Rectal smooth muscle tissue (tissue), 1 donor: ENCODE data around the gene SESN3.
"Not testable (repeated sequence)": the region's sequence is repeated elsewhere in the genome, so short reads cannot be mapped to it uniquely, and the experiment has no call there.

Experiments used
- H3K27ac ChIP-seq: one replicate; pipeline ENCODE4 v1.7.0; 2013; ENCODE audit warnings: low read depth, low read length, inconsistent platforms
- H3K27me3 ChIP-seq: one replicate; pipeline ENCODE4 v1.7.0; 2013; ENCODE audit warnings: low read length; ENCODE audit not compliant: control insufficient read depth, insufficient read depth
- H3K36me3 ChIP-seq: one replicate; pipeline ENCODE4 v1.7.0; 2013; ENCODE audit warnings: low read length; ENCODE audit not compliant: control insufficient read depth, insufficient read depth
- H3K4me1 ChIP-seq: one replicate; pipeline ENCODE4 v1.7.0; 2013; ENCODE audit warnings: low read length; ENCODE audit not compliant: control insufficient read depth, insufficient read depth
- H3K4me3 ChIP-seq: one replicate; pipeline ENCODE4 v1.7.0; 2013; ENCODE audit warnings: low read length
- H3K9ac ChIP-seq: one replicate; pipeline ENCODE4 v1.7.0; 2013; ENCODE audit warnings: low read length

SESN3 gene

DNA sequence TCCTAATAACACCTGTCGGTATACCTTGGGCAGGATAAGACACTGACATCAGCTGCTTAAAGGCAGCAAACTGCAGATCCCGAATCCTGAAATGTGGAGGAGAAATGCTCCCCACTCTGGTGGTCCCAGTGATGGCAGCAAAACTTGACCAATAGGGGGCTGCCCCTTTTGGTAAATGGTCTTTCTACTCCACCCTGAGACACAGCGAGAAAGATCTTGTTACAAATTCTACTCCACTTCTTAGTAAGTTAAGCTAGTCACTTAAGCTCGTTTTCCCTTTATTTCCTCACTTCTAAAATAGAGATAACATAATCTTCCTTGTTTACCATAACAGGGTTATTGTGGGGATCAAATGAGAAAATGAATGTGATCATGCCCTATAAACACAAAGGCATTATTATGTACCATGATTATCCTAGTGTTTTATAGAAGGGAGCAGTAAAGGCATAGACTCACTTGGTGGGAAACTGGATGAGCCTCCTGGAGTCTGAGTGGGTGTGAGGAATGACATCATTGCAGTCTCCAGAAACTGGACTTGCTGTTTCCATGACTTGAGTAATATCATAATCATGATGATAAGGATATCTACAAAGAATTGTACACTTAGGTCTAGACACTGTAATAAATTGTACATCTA lies 90.5 kb downstream of the SESN3 start:
- H3K9ac ChIP-seq, result no peak overlapping the region
- H3K36me3 ChIP-seq, result no peaks in the 10 kb centered on the region
- no peaks in the 10 kb centered on the region for H3K4me1 ChIP-seq
- no peak overlapping the region for H3K4me3 ChIP-seq
- no peaks in the 10 kb centered on the region for H3K27me3 ChIP-seq
- H3K27ac ChIP-seq, result no peak overlapping the region

GRCh38 chr11:95138448-95138847 lies 92.6 kb downstream of the SESN3 start:
- H3K4me3 ChIP-seq, result no peak overlapping the region
- no peaks in the 10 kb centered on the region for H3K36me3 ChIP-seq
- peaks cover 9% of the 10 kb centered on the region for H3K4me1 ChIP-seq
- H3K27me3 ChIP-seq, result no peaks in the 10 kb centered on the region
- H3K27ac ChIP-seq, result no peak overlapping the region
- no peak overlapping the region for H3K9ac ChIP-seq

DNA sequence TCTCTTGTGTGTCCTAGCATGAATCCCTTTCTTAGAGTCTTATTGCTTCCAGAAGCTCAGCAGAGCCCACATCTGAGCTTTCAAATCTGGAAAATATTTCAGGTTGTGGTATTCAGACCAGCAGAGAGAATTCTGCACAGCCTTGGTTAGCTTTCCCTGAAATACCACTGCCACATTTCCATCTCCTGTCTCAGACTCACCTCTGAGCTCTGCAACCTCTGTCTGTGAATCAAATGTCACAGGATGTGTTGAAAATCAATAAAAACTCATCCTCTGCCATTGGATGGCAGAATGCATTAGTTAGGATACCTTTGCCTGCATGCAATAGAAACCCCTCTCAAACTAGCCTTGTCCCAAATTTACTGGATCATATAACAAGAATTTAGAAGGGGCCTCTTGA lies 93.7 kb downstream of the SESN3 start:
- Histone ChIP-seq H3K27me3 (no peaks in the 10 kb centered on the region), H3K27ac (no peak overlapping the region), H3K4me3 (no peak overlapping the region), H3K4me1 (peaks cover 9% of the 10 kb centered on the region), H3K9ac (no peak overlapping the region), H3K36me3 (no peaks in the 10 kb centered on the region)

DNA sequence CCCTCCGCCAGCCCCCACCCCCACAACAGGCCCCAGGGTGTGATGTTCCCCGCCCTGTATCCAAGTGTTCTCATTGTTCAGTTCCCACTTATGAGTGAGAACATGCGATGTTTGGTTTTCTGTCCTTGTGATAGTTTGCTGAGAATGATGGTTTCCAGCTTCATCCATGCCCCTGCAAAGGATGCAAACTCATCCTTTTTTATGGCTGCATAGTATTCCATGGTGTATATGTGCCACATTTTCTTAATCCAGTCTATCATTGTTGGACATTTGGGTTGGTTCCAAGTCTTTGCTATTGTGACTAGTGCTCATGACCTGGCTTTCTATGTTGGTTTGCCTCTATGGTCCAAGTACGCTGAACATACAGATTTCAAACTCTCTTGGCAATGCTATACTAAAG lies 94.3 kb downstream of the SESN3 start:
- H3K4me3 ChIP-seq, H3K36me3 ChIP-seq, H3K4me1 ChIP-seq, H3K9ac ChIP-seq, H3K27ac ChIP-seq, H3K27me3 ChIP-seq: not testable (repeated sequence)

GRCh38 chr11:95135880-95136279 lies 95.1 kb downstream of the SESN3 start:
- H3K4me1 ChIP-seq, result peaks cover 9% of the 10 kb centered on the region
- peaks cover 3% of the 10 kb centered on the region for H3K36me3 ChIP-seq
- H3K27ac ChIP-seq, result no peak overlapping the region
- H3K4me3 ChIP-seq, result no peak overlapping the region
- no peaks in the 10 kb centered on the region for H3K27me3 ChIP-seq
- H3K9ac ChIP-seq, result no peak overlapping the region

DNA sequence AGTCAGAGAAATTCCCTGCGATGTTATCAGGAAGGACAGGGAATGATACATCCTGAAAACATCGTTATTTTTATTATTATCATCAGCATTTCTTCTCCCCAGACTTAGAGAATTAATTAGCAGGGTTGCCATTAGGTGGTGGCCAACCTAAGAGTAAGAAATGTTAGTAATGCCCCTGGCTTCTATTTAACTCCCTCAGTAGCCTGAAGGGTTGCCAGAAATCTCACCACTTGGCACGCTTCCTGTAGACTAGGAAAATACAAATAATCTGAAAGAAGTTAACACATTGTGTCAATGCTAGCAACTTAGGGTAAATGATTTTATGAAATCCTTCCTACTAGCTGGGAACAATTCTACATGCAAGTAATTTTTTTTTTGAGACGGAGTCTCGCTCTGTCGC lies 95.8 kb downstream of the SESN3 start:
- no peak overlapping the region for H3K9ac ChIP-seq

DNA sequence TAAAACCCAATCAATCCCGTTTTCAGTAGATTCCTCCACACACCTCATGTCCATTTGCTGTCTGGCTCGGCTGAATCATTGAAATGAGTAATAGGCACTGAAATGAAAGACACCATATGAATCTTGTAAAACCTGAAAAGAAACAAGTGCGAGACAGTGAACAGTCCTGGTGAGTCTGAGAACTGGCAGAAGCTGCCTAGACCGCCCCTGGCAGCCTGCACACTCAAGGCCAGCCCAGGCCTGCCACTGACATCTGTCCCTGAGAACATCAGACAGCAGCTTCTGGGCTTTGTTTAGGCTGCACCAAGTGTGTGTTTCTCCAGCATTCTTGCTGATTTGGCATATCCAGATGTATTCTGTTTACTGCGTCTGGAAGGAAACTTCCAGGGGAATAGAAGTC lies 96.5 kb downstream of the SESN3 start:
- Histone ChIP-seq H3K4me1 (peaks cover 9% of the 10 kb centered on the region), H3K36me3 (peaks cover 3% of the 10 kb centered on the region), H3K27ac (peak overlapping the region; percentile 6), H3K9ac (no peak overlapping the region), H3K27me3 (no peaks in the 10 kb centered on the region), H3K4me3 (no peak overlapping the region)

More for the DNA sequence above, 95.8 kb downstream of the SESN3 start:
- peaks cover 3% of the 10 kb centered on the region for H3K36me3 ChIP-seq
- no peak overlapping the region for H3K4me3 ChIP-seq
- no peak overlapping the region for H3K27ac ChIP-seq
- no peaks in the 10 kb centered on the region for H3K27me3 ChIP-seq
- H3K4me1 ChIP-seq, result peaks cover 9% of the 10 kb centered on the region

DNA sequence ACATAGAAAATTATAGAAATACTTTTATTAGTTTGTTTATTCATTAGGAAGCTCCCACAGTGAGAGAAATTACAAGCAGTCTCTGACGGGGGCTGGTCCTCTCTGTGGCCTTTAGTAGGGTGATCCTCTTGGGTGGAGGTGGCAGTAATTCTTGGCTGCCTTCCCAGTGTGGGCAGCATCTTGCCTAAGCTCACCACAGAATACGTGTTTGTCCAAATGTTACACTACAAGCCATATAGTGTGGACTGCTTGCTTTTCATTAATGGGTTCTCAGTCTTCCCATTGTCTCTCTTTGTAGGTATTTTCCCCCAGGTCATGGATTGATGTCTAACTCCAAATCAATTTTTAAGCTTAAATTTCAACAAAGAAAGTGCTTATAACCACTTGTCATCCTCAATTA lies 98.0 kb downstream of the SESN3 start:
- H3K4me3 ChIP-seq, result no peak overlapping the region
- H3K36me3 ChIP-seq, result peaks cover 3% of the 10 kb centered on the region
- no peak overlapping the region for H3K27ac ChIP-seq
- H3K4me1 ChIP-seq, result peaks cover 9% of the 10 kb centered on the region
- no peak overlapping the region for H3K9ac ChIP-seq
- H3K27me3 ChIP-seq, result no peaks in the 10 kb centered on the region

DNA sequence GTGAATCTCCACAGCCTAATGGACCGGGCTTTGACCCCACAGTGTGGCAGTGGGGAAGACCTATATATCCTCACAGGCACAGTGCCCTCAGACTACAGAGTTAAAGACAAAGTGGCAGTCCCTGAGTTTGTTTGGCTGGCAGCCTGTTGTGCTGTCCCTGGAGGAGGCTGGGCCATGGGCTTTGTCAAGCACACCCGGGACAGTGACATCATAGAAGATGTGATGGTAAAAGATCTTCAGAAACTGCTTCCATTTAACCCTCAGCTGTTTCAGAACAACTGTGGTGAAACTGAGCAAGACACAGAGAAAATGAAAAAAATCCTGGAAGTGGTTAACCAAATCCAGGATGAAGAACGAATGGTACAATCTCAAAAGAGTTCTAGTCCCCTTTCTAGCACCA lies 102.4 kb downstream of the SESN3 start:
- Histone ChIP-seq H3K4me1 (no peaks in the 10 kb centered on the region), H3K9ac (no peak overlapping the region), H3K36me3 (peaks cover 3% of the 10 kb centered on the region), H3K4me3 (no peak overlapping the region), H3K27ac (no peak overlapping the region), H3K27me3 (no peaks in the 10 kb centered on the region)

DNA sequence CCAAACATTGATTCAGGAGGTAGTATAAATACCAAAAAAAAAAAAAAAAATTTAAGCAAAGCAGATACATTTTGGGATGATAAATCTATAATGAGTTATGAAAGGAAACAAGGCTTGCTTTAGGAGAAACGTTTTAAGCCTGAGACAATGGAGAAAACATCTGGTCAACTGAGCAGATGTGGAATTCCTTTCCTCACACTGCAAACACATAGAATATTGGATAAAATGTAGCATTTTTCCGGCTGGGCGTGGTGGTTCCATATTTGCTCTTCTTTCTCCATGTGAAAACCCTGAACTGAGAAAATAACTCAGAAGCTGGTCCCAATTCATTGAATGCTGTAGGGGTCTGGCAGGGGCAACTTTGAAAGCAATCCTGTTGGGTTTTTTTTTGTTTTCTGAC lies 107.4 kb downstream of the SESN3 start:
- Histone ChIP-seq H3K4me3 (no peak overlapping the region), H3K27me3 (no peaks in the 10 kb centered on the region), H3K9ac (no peak overlapping the region), H3K4me1 (no peaks in the 10 kb centered on the region), H3K36me3 (no peaks in the 10 kb centered on the region), H3K27ac (no peak overlapping the region)

DNA sequence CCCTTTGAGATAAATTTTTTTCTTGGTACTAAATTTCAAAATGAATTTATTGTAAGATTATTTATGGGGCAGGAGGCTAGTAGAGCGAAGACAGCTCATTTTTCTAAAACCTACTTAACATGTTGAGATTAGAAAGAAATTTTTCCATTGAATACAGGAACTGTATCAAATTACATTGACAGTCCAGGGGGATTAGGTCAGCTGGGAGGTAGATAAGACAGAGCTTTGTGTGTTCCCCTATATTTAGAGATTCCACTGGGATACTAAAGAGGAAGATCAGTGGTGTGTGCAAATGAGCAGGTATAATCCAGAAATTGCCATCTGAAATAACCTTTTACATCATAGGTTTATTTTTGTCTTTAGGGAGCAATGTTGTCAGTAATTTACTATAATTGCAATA lies 109.3 kb downstream of the SESN3 start:
- H3K27me3 ChIP-seq, result no peaks in the 10 kb centered on the region
- no peak overlapping the region for H3K9ac ChIP-seq
- H3K4me3 ChIP-seq, result no peak overlapping the region
- no peak overlapping the region for H3K27ac ChIP-seq
- no peaks in the 10 kb centered on the region for H3K36me3 ChIP-seq
- no peaks in the 10 kb centered on the region for H3K4me1 ChIP-seq

DNA sequence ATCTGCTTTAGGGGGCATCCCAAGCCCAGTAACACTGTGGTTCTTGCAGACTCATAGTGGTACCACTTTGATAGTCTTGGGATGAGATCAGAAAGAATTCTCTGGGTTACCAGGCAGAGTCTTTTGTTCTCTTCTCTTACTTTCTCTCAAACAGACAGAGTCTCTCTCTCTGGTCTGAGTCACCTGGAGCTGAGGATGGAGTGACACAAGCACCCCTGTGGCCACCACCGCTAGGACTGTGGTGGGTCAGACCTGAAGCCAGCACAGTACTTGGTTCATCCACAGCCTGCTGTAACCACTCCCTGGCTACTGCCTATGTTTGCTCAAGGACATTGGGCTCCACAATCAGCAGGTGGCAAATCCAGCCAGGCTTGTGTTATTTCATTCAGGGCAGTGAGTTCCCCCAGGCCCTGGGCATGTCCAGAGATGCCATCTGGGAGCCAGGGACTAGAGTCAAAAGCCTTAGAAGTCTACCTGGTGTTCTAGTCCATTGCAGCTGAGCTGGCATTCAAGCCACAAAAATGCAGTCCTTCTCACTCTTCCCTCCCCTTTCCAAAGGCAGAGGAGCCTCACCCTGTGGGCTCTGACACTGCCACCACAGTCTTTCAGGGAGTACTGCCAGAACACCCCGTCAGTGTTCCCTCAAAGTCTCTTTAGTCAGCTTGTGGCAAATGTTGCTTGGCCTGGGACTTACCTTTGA lies 111.5 kb downstream of the SESN3 start:
- Histone ChIP-seq H3K27ac (no peak overlapping the region), H3K4me3 (no peak overlapping the region), H3K9ac (no peak overlapping the region), H3K36me3 (no peaks in the 10 kb centered on the region), H3K4me1 (no peaks in the 10 kb centered on the region), H3K27me3 (no peaks in the 10 kb centered on the region)

GRCh38 chr11:95115597-95115996 lies 115.4 kb downstream of the SESN3 start:
- Histone ChIP-seq H3K27ac (no peak overlapping the region), H3K4me1 (no peaks in the 10 kb centered on the region), H3K36me3 (no peaks in the 10 kb centered on the region), H3K27me3 (no peaks in the 10 kb centered on the region), H3K4me3 (no peak overlapping the region), H3K9ac (no peak overlapping the region)
